ENCODE measurements around the gene ANKRD12. TPM values are rescaled to one million over a fixed set of nuclear protein-coding genes. Genes with fewer than 3 reads are reported as not detected.
"Not testable (repeated sequence)": the region's sequence is repeated elsewhere in the genome, so short reads cannot be mapped to it uniquely, and the experiment has no call there.

ANKRD12 gene
- total RNA-seq, 2 experiments from 2014 or later = 54.2 to 57.2 TPM

DNA sequence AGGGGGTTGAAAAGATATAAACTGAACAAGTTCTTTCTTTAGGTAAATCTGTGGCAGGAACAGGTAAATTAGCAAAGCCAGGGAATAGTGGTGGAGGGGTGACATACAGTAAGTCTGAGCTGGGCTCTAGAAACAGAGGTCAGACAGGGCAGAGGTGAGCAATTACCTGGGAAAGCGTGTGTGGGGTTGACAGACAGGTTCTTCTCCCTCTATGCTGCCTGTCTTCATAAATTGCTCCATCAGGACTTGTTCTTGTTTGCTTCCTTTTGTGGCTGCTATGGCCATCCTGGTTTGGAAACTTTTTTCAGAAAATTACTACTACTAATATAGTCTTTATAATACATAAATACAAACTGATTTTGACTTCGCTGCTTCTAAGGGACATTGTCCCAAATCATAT is 3.4 kb upstream of the ANKRD12 start:
- POLR2A ChIA-PET = no interaction called here
- CTCF ChIA-PET = no interaction called here

DNA sequence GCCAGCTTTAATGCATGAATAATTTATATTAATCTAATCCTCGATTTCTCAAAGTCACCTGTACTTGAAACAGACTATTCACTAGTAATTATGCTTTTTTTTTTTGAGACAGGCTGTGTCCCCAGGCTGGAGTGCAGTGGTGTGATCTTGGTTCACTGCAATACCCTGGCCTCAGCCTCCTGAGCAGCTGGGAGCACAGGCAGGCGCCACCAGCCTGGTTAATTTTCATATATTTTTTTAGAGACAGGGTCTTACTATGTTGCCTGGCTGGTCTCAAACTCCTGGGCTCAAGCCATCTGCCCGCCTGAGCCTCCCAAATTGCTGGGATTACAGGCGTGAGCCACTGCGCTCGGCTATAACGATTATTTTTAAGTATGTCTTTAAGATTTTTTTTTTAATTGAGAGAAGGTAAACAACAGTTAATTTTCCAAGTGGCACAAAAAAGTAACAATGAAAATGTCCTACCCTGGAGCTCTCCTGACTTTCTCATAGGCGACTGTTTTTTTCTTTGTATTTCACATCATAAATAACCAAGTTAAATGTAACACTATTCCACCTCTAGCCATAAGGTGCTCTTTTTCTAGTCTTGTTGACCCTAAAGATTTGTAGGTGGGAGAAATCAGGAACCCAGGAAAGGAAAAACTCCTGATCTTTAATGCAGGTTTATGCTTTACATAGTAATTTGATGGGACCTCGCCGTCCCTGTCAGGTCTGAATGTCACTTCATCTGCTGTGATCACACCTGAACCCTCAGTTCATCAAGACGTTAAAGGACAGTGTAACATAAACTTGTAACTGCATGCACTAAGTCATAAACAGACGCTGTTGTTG is 1.3 kb upstream of the ANKRD12 start:
- POLR2A ChIA-PET = interaction anchor here (0.7 to 3.2 kb wide), 9 partner anchors 10 to 199 kb away, joined by 3 to 45 read pairs (median 4); partner anchors contain the start of genes NDUFV2 and TWSG1

DNA sequence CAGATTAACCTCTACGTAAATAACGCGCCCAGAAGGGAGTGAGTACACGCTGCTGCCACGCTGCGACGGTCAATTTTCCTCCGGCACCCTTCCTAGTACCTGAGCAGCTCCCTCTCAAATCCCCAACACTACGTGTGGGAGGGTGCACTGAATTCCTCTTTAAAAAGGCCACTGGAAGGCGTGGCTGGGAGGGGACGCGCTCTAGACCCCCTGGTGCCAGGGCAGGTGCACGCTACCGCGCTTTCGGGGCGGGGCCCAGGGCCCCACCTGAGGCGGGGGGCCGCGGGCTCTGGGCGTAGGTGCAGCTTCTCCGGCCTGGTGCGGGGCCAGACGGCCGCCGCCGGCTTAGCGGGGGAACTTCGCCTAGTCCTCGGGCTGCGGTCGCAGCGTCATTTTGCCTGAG is 668 bp upstream of the ANKRD12 start:
- ChIA-PET CTCF (interaction anchor here (0.6 to 2.4 kb wide), 5 partner anchors 11 to 37 kb away, joined by 3 to 5 read pairs (median 4); no protein-coding TSS in a partner anchor), POLR2A (interaction anchor here (0.7 to 3.2 kb wide), 7 partner anchors 11 to 199 kb away, joined by 3 to 45 read pairs (median 4); partner anchors contain the start of genes NDUFV2 and TWSG1)

More for the DNA sequence above, 1.3 kb upstream of the ANKRD12 start:
- CTCF ChIA-PET = interaction anchor here (0.6 to 2.4 kb wide), 4 partner anchors 10 to 71 kb away, joined by 3 to 5 read pairs (median 4); no protein-coding TSS in a partner anchor

DNA sequence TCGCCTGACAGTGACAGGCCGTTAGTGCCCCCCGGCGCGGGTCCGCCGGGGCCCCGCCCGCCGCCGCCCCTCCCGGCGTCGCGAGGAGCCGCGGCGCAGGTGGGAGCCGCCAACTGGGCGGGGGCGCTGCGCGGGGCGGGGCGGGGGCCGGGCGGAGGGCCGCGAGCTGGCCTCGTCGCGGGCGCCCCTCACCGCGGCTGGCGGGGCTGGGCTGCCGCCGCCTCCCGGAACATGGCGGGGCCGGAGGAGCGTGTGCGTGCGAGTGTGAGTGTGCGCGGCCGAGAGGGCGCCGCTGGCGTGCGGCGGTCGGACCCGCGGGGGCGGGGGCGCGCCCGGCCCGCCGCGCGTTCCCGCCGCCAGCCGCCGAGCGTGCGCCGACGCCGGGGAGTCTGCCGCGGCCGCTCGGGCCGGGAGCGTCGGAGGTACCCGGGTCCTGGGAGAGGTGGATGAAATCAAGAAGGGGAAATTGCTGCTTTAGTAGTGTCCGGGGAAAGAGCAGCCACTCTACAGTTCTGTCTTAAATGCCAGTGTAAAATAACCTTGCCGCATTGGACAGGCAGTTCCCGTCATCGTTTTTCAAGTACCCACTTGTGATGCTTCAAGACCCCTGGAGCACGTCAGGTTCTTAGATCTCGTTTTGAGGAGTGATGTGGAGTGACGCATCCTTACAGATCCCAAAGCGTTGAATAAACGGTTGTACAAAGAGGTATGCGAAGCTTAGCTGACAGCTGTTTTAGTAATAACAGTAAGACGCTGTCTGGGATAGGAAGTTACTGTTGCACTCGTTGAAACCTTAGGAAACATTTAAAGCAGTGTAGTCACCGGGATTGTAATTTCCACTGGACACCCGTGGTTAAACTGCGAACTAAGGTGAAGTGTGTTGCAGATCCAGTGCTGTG is 836 bp downstream of the ANKRD12 start:
- CTCF ChIA-PET = interaction anchor here (0.6 to 2.4 kb wide), 10 partner anchors 10 to 295 kb away, joined by 3 to 7 read pairs (median 4); no protein-coding TSS in a partner anchor
- POLR2A ChIA-PET = interaction anchor here (0.5 to 4.5 kb wide), 14 partner anchors 9 to 196 kb away, joined by 3 to 45 read pairs (median 4); partner anchors contain the start of gene NDUFV2

DNA sequence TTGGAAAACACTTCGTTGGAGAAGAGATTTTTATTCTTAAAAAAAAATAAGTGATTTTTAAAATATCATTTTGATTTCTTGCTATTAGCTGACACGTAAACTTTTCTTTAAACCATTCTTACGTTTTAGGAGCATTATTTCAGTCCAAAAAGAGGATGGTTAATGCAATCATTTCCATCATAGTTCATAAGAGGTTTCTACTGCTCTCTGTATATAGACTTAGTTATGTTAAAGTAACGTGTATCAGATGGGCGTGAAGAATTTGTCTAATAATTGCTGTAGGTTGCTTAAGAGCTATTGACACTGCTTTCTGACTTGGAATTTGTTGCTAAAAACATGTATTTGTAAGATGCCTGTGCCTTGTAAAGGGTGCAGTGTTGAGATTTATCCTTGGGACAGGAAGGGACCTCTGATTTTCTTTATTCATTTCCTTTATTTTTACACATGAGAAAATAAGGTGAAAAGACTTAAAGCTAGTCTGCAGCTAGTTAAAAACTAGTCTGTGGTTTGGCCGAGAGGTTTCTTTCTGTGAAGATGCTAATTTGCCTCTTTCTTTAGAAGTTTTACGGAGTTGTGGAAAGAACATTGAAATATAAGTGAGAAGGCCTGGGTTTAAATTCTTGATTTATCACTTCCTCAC is 2.9 kb downstream of the ANKRD12 start:
- ChIA-PET POLR2A (interaction anchor here (0.6 to 4.5 kb wide), 8 partner anchors 23 to 104 kb away, joined by 3 to 40 read pairs (median 6); partner anchors contain the start of gene NDUFV2), CTCF (interaction anchor here (0.6 to 2.5 kb wide), 4 partner anchors 24 to 267 kb away, joined by 3 to 6 read pairs (median 4); no protein-coding TSS in a partner anchor)

DNA sequence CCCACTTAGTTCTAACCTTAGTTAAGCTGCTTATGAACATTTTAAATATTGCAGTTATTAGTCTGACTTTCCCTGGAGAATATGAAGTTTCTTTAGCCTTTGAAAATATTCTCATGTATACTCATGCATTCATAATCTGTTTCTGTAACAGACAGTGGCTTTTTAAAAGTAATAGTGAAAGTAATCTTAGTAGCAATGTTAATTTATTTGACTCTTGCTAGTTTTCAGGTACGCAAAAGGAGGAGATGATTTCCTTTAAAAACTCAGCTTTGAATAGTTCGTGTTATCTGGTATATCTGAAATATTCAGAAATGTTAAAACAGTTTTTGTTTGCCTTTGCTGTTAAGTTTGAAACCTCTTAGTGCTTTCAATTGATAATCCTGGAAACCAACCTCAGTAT is 3.8 kb downstream of the ANKRD12 start:
- ChIA-PET POLR2A (interaction anchor here (0.5 to 4.5 kb wide), 5 partner anchors 32 to 194 kb away, joined by 3 to 40 read pairs (median 6); partner anchors contain the start of gene NDUFV2), CTCF (interaction anchor here (1.2 to 2.5 kb wide), 2 partner anchors 25 to 58 kb away, joined by 3 to 5 read pairs; no protein-coding TSS in a partner anchor)

DNA sequence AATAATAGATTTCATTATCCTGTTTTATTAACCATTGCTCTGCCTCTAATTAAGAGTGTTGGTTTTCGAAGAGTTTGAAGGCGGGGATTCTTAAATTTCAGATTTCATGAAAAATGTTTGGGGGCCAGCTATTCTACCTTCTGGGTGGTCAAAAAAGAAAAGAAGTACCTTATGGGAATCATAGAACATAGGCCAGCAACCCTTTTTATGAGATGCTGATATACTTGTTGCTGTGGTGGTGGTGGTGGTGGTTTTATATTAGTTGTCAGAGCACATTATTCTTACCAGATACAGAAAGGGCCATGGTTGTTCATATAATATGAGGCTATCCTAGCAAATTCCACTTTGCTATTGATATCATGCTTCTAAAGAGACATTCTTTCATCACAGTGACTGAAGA is 4.4 kb downstream of the ANKRD12 start:
- POLR2A ChIA-PET = interaction anchor here (2.4 kb wide), 1 partner anchor 38 kb away, joined by 11 read pairs; the partner anchor contains the start of gene NDUFV2
- CTCF ChIA-PET = interaction anchor here (1.2 to 1.3 kb wide), 2 partner anchors 24 to 26 kb away, joined by 3 read pairs; no protein-coding TSS in a partner anchor

DNA sequence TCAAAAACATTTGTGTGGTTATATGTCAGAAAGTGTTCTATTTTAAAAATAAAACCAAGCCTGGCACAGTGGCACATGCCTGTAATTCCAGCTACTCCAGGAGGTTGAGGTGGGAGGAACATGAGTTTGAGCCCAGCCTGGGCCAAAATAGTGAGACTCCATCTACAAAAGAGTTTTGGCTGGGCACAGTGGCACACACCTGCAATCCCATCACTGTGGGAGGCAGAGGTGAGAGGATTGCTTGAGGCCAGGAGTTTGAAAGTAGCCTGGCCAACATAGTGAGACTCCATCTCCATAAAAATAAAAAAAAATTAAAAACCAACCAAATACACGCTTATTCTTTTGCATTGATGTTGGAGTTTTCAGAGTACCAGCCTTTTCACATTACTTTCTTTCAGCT is 9.6 kb downstream of the ANKRD12 start:
- ChIA-PET CTCF (no interaction called here), POLR2A (interaction anchor here (0.7 kb wide), 1 partner anchor 44 kb away, joined by 3 read pairs; no protein-coding TSS in a partner anchor)

DNA sequence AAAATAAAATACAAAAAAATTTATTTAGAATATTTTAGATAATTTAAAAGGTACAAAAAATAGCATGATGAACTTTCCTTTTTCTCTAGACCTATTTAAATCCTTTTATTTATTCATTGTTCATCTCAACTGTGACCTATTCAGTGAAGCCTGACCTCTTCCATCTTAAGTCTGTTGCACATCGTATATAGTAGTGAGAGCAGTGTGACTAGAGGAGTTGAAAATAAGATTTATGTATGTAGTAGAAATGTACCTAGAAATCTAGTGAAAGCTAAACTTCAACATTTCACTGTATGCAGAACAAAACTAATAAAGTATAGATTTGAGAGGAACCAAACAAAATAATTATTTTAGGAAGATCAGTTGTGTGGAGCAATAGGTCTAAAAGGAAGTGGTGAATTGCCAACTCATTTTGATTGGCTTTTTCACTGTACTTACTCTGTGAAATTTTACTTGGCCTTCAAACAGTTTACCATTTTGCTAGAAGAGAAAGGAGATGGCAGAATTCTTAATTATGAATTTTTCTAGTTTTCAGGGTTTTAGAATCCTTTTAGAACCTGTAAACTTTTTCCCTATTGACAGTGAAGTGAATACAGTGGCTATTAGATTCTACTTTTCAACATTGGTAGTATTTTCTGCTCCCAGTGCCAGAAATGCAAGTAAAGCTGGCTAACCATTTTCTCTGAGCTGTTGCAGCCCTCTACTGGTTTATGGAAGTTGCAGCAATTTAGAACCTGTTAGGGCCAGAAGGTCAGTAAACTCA is 11.0 kb downstream of the ANKRD12 start:
- CTCF ChIA-PET = interaction anchor here (1.0 to 1.4 kb wide), 4 partner anchors 11 to 81 kb away, joined by 3 to 4 read pairs (median 3); partner anchors contain the start of gene ANKRD12
- POLR2A ChIA-PET = interaction anchor here (0.5 kb wide), 1 partner anchor 72 kb away, joined by 3 read pairs; no protein-coding TSS in a partner anchor

DNA sequence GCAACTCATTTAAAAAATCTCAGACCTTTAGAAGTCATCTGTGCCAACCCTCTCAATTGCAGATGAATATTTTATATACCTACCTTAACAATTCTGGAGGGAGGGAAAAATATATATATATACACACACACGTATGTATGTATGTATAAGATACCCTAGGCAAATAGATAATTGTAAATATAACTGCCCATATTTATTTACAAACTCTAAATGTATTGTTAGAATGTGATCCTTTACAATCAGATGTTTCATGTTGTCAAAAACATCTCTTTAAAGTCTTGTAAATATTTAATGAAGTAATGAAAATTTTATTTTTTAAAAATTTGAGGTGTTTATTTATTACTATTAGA is 11.6 kb downstream of the ANKRD12 start:
- POLR2A ChIA-PET = no interaction called here
- CTCF ChIA-PET = interaction anchor here (1.0 to 1.4 kb wide), 3 partner anchors 11 to 82 kb away, joined by 3 to 4 read pairs (median 3); partner anchors contain the start of gene ANKRD12

DNA sequence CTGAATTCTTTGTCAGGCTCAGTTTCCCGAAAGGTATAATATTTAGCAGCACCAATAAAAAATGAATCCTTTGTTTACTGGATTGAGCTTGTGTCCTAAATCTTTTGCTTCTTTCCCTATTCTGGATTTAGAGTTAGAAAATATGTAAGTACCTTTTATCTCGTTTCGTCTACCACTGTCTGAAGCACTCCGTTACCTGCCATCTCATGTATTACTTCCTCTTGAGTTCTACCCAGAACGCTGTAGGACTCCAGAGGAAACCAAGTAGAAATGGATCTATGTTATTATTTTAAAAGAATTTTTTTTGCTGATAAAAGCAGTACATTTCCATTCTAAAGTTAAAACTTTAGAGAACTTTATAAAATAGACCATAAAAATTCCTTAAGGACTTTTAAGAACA is 13.5 kb downstream of the ANKRD12 start:
- ChIA-PET CTCF (no interaction called here), POLR2A (interaction anchor here (1.1 kb wide), 1 partner anchor 12 kb away, joined by 3 read pairs; no protein-coding TSS in a partner anchor)

DNA sequence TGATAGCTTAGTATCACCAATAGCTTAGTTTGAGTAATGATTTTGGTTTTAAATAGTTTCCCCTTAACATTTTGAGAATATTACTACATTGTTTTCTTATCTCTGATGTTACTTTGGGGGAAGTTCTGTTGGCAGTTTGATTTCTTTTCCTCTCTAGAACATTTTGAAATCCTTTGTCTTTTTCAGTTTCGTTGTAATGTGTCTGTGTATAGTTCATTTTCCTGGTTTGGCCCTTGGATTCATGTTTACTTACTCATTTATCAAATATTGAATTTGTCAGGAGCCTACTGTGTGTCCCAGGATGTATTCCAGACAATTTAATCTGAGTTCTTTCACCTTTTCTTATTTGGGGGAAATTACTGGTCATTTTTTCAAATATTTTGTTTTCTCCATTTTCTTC is 16.7 kb downstream of the ANKRD12 start:
- POLR2A ChIA-PET = no interaction called here
- CTCF ChIA-PET = interaction anchor here (1.3 kb wide), 1 partner anchor 17 kb away, joined by 3 read pairs; no protein-coding TSS in a partner anchor

DNA sequence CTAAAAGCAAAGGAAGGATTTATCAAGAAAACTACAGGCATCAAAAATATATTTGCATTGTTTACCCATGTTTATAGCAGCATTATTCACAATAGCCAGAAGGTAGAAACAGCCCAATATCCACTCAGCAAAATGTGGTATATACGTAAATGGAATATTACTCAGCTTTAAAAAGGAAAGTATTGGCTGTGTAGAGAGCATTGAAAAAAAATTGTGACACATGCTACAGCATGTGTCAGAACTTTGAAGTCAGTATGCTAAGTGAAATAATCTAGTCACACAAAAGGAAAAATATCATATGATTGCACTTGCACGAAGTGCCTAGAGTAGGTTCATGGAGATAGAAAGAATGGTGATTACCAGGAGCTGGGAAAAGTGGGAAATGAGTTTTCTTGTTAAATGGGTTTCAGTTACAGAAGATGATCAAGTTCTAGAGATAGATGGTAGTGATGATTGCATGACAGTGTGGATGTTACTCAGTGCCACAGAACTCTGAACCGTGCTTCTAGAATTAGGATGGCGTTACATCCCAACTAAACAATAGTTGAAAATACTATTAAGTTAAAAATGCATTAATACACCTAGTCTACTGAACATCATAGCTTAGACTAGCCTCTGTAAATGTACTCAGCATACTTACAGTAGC is 20.1 kb downstream of the ANKRD12 start:
- CTCF ChIA-PET = no interaction called here
- POLR2A ChIA-PET = interaction anchor here (1.1 kb wide), 1 partner anchor 20 kb away, joined by 3 read pairs; the partner anchor contains the start of gene ANKRD12

DNA sequence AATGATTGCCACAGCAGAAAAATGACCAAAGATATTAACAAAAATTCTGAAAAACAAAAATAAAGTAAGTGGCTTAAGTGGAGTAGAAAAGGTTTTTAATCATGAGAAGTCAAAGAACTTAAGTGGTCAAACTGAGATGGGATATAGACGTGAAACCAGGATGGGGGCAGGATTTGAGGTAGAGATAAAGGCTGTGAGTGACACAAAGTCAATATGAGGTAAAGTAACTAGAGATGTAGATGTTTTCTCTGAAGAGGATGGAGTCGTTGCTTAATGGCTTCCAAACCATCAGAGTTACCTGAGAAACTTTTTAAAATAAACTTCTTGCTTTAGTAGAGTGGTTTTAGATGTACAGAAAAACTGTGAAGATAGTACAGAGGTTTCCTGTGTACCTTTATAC is 21.2 kb downstream of the ANKRD12 start:
- POLR2A ChIA-PET = no interaction called here

DNA sequence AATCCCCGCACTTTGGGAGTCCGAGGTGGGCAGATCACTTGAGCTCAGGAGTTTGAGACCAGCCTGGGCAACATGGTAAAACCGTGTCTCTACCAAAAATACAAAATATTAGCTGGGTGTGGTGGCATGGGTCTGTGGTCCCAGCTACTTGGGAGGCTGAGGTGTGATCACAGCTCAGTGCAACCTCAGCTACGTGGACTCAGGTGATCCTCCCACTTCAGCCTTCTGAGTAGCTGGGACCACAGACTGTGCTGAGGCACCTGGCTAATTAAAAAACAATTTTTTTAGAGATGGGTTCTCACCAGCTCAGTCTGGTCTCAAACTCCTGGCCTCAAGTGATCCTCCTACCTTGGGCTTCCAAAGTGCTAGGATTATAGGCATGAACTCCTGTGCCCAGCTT is 23.4 kb downstream of the ANKRD12 start:
- POLR2A ChIA-PET = interaction anchor here (0.9 to 1.1 kb wide), 2 partner anchors 37 to 84 kb away, joined by 3 read pairs; no protein-coding TSS in a partner anchor

More for the DNA sequence above, 21.2 kb downstream of the ANKRD12 start:
- CTCF ChIA-PET = no interaction called here

DNA sequence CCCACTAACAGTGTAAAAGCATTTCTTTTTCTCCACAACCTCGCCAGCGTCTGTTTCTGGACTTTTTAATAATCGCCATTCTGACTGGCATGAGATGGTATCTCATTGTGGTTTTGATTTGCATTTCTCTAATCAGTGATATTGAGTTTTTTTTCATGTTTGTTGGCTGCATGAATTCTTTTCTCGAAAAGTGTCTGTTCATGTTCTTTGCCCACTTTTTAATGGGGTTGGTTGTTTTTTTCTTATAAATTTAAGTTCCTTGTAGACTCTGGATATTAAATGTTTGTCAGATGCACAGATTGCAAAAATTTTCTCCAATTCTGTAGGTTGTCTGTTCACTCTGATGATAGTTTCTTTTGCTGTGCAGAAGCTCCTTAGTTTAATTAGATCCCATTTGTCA is 26.1 kb downstream of the ANKRD12 start:
- POLR2A ChIA-PET, CTCF ChIA-PET: not testable (repeated sequence)

More for the DNA sequence above, 23.4 kb downstream of the ANKRD12 start:
- CTCF ChIA-PET = interaction anchor here (0.8 to 1.2 kb wide), 3 partner anchors 17 to 357 kb away, joined by 3 to 4 read pairs (median 3); no protein-coding TSS in a partner anchor

DNA sequence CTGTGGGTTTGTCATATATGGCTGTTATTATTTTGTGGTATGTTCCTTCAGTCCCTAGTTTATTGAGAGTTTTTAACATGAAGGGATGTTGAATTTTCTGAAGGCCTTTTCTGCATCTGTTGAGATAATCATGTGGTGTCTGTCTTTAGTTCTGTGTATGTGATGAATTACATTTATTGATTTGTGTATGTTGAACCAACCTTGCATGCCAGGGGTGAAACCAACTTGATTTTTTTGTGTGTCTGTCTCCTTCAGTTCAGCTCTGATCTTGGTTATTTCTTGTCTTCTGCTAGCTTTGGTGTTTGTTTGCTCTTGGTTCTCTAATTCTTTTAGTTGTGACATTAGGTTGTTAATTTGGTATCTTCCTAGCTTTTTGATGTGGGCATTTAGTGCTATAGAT is 27.6 kb downstream of the ANKRD12 start:
- CTCF ChIA-PET = not testable (repeated sequence)

More for the DNA sequence above, 27.6 kb downstream of the ANKRD12 start:
- POLR2A ChIA-PET = not testable (repeated sequence)
